PC-9 (cell line): ENCODE results near the gene CTDP1. TPM values are rescaled to one million over a fixed set of nuclear protein-coding genes. Genes with fewer than 3 reads are reported as not detected.

ENCODE experiments used
- BruUV-seq: library from RNA; stranded (reverse); fragments of 400-500 nt; replicated peaks from 2 replicates; lab custom pipeline; 2021; lab: Mats Ljungman, UMichigan
- CTCF ChIA-PET: fragments of 300-600 bp; sonication (Branson Sonifier 250); formaldehyde crosslinking; loops from one replicate; lab custom pipeline; 2022; ENCODE audit warnings: antibody characterized with exemption; lab: Charles Lee
- POLR2A ChIA-PET: fragments of 300-600 bp; sonication (Branson Sonifier 250); formaldehyde crosslinking; loops from one replicate; lab custom pipeline; 2022; ENCODE audit warnings: antibody characterized with exemption; ENCODE audit not compliant: unreplicated experiment; lab: Charles Lee
- DNase-seq, 2 experiments: peaks; one replicate each; pipeline versions ENCODE4 v3.0.0 to v3.0.0-alpha.2; 2015 to 2022; ENCODE audit warnings: mixed read lengths in 1 of 2
- H2AFZ ChIP-seq: fragments of 200-600 bp; sonication (generic); 2 replicates; pipeline ENCODE4 v1.8.1; 2017; ENCODE audit warnings: antibody characterized with exemption
- H3F3A ChIP-seq: fragments of 200-600 bp; sonication (generic); 2 replicates; pipeline ENCODE4 v1.8.1; 2017; ENCODE audit warnings: antibody characterized with exemption, mild to moderate bottlenecking, low read depth; ENCODE audit not compliant: insufficient read depth
- H3K27ac ChIP-seq: fragments of 200-600 bp; sonication (generic); 2 replicates; pipeline ENCODE4 v1.6.1; 2016; ENCODE audit warnings: mixed run types
- H3K27me3 ChIP-seq: fragments of 200-600 bp; sonication (generic); 2 replicates; pipeline ENCODE4 v1.6.1; 2016; ENCODE audit warnings: low read depth, mixed run types; ENCODE audit not compliant: insufficient read depth
- H3K36me3 ChIP-seq: fragments of 200-600 bp; sonication (generic); 2 replicates; pipeline ENCODE4 v1.6.1; 2016; ENCODE audit warnings: low read depth, mixed run types
- H3K4me1 ChIP-seq: fragments of 200-600 bp; sonication (generic); replicated peaks from 2 replicates; pipeline ENCODE4 v1.6.1; 2016; ENCODE audit warnings: mixed run types; ENCODE audit not compliant: insufficient read depth
- H3K4me2 ChIP-seq: fragments of 200-600 bp; sonication (generic); 2 replicates; pipeline ENCODE4 v1.6.1; 2017; ENCODE audit warnings: mixed run types
- H3K4me3 ChIP-seq: fragments of 200-600 bp; sonication (generic); 2 replicates; pipeline ENCODE4 v1.6.1; 2016; ENCODE audit warnings: mixed run types
- H3K79me2 ChIP-seq: fragments of 200-600 bp; sonication (generic); 2 replicates; pipeline ENCODE4 v1.6.1; 2017; ENCODE audit warnings: low read depth, mixed run types
- H3K9me2 ChIP-seq: fragments of 200-600 bp; sonication (generic); 2 replicates; pipeline ENCODE4 v1.8.1; 2017; ENCODE audit warnings: mild to moderate bottlenecking; ENCODE audit not compliant: insufficient read depth
- H3K9me3 ChIP-seq: fragments of 200-600 bp; sonication (generic); 2 replicates; pipeline ENCODE4 v1.8.1; 2016; ENCODE audit warnings: low read depth; ENCODE audit not compliant: insufficient read depth
- H4K20me1 ChIP-seq: fragments of 200-600 bp; sonication (generic); 2 replicates; pipeline ENCODE4 v1.8.1; 2017; ENCODE audit not compliant: insufficient read depth
- EZH2 ChIP-seq: fragments of 200-600 bp; sonication (generic); IDR thresholded peaks from 2 replicates; pipeline ENCODE4 v1.8.0; 2017; ENCODE audit warnings: antibody characterized with exemption, low read depth
- intact Hi-C: fragments of 100-400 bp; cut with micrococcal nuclease; formaldehyde crosslinking; loops from one replicate; pipeline ENCODE4 v1.10.0; 2022; ENCODE audit not compliant: unreplicated experiment
- total RNA-seq: library from RNA; stranded (reverse); gene quantifications from 2 replicates; pipeline ENCODE4 v1.2.3, GENCODE V29; 2021
- TF ChIP-seq, protein P1 (sequence below): fragments of 200-600 bp; sonication (generic); conservative IDR thresholded peaks from 2 replicates; pipeline ENCODE4 v1.6.1; 2017; ENCODE audit warnings: mixed run types, antibody characterized with exemption, mild to moderate bottlenecking, moderate library complexity

Gene CTDP1
- total RNA-seq, 1 experiment from 2014 or later = 16.0 TPM

DNA sequence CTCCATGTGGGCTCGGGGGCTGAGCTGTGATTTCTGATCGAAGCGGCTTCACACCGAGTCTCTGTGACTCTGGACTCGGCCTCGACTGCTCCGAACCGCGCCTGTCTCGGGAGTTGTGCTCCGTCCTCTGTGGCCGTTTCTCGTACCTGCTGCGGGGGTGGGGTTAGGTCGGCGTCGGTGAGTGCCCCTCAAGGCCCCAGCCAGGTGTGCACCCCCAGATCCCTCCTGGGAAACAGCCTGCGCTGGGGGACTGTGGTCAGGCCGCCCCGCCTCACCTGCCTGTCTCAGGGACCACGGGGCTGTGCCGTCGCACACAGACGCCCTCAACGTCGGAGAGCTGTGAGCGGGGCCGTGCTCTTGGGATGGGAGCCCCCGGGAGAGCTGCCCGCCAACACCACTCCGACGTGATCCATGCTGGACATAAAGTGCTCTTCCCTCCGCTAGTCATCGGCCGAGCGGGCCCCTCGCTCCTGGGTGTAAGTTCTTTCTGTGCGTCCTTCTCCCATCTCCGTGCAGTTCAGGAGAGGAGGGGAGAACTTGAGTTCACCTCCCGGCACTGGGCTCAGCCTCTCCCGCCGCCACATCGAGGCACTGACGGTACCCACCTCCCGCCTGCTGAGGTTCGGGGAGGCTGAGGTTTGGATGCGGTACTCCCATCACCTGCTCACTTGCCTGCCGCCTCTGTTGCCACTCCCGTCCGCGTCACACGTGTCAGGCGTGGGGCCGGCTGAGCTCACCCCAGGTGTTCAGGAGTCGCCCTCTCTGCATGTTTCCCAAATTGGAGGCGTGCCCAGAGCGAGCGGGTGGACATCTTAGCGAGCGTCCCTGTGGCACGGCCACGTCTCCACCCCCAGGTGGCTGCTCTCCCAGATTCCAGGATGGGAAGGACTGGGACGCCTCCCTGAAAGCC is 55.7 kb downstream of the CTDP1 start:
- no TSS peak for BruUV-seq
- intact Hi-C loops = no loop called here
- TF ChIP-seq EZH2 = no peak
- TF ChIP-seq, protein P1, sequence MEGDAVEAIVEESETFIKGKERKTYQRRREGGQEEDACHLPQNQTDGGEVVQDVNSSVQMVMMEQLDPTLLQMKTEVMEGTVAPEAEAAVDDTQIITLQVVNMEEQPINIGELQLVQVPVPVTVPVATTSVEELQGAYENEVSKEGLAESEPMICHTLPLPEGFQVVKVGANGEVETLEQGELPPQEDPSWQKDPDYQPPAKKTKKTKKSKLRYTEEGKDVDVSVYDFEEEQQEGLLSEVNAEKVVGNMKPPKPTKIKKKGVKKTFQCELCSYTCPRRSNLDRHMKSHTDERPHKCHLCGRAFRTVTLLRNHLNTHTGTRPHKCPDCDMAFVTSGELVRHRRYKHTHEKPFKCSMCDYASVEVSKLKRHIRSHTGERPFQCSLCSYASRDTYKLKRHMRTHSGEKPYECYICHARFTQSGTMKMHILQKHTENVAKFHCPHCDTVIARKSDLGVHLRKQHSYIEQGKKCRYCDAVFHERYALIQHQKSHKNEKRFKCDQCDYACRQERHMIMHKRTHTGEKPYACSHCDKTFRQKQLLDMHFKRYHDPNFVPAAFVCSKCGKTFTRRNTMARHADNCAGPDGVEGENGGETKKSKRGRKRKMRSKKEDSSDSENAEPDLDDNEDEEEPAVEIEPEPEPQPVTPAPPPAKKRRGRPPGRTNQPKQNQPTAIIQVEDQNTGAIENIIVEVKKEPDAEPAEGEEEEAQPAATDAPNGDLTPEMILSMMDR = no peak
- Histone ChIP-seq H3K9me2 (no peaks in the 10 kb centered on the region), H4K20me1 (no peaks in the 10 kb centered on the region), H3K79me2 (no peaks in the 10 kb centered on the region), H3F3A (no peaks in the 10 kb centered on the region), H3K36me3 (peaks cover 20% of the 10 kb centered on the region), H3K9me3 (peaks cover 11% of the 10 kb centered on the region; the same call in 1 of the 2 replicates), H3K27ac (no peak overlapping the region), H3K4me1 (no peaks in the 10 kb centered on the region), H3K4me2 (no peak overlapping the region), H3K27me3 (no peaks in the 10 kb centered on the region), H2AFZ (no peak overlapping the region), H3K4me3 (no peak overlapping the region)
- no peak for DNase-seq
- CTCF ChIA-PET = no interaction called here
- POLR2A ChIA-PET = no interaction called here

GRCh38 chr18:79736230-79736629 is 56.6 kb downstream of the CTDP1 start:
- no peak overlapping the region for H3K27ac ChIP-seq
- H3K9me2 ChIP-seq = no peaks in the 10 kb centered on the region
- TF ChIP-seq, protein P1 = no peak
- TF ChIP-seq EZH2 = no peak
- DNase-seq = no peak
- CTCF ChIA-PET = no interaction called here
- intact Hi-C loops = no loop called here
- peaks cover 15% of the 10 kb centered on the region for H3K36me3 ChIP-seq
- no peaks in the 10 kb centered on the region for H3K79me2 ChIP-seq
- H3K9me3 ChIP-seq = peaks cover 8% of the 10 kb centered on the region; the same call in 1 of the 2 replicates
- no peak overlapping the region for H3K4me2 ChIP-seq
- H3K4me3 ChIP-seq = no peak overlapping the region
- POLR2A ChIA-PET = no interaction called here
- H3K4me1 ChIP-seq = no peaks in the 10 kb centered on the region
- no TSS peak for BruUV-seq
- no peak overlapping the region for H2AFZ ChIP-seq
- H4K20me1 ChIP-seq = no peaks in the 10 kb centered on the region
- H3F3A ChIP-seq = no peaks in the 10 kb centered on the region
- no peaks in the 10 kb centered on the region for H3K27me3 ChIP-seq

DNA sequence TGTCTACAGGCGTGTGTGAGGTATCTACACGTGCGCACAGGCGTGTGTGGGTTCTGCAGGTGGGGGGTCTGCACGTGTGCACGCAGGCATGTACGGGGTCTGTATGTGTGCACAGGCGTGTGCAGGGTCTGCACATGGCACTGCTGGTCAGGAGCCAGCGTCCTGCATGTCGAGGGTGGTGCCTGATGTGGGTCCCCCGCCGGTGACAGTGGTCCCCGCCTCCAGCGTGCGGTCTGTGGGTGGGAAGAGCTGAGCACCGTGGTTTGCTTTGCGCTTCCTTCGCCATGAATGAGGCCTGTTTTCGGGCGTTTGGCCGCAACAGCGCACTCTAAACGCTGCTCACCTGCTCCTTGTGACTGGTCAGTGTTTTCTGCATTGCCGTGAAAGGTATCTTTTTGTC is 57.2 kb downstream of the CTDP1 start:
- Histone ChIP-seq H3K79me2 (no peaks in the 10 kb centered on the region), H3F3A (no peaks in the 10 kb centered on the region), H3K9me3 (peaks cover 2% of the 10 kb centered on the region; the same call in 1 of the 2 replicates), H2AFZ (no peak overlapping the region), H3K27ac (no peak overlapping the region), H3K9me2 (no peaks in the 10 kb centered on the region), H3K4me3 (no peak overlapping the region), H3K27me3 (no peaks in the 10 kb centered on the region), H3K4me2 (no peak overlapping the region), H3K36me3 (peaks cover 8% of the 10 kb centered on the region), H3K4me1 (no peaks in the 10 kb centered on the region), H4K20me1 (no peaks in the 10 kb centered on the region)
- POLR2A ChIA-PET = no interaction called here
- TF ChIP-seq, protein P1 = no peak
- TF ChIP-seq EZH2 = no peak
- CTCF ChIA-PET = no interaction called here
- intact Hi-C loops = no loop called here
- no peak for DNase-seq
- BruUV-seq = no TSS peak
